ENCODE measurements around the gene HEG1. TPM values are rescaled to one million over a fixed set of nuclear protein-coding genes. Genes with fewer than 3 reads are reported as not detected.

The HEG1 gene
- total RNA-seq, 1 donor from 2014 or later: 22.0 TPM

Small RNA genes lying within 50 kb of the gene (small RNA-seq; reads per million reads assigned to genes)
- not detected for gene RNA5SP137 (ENCODE audit: low replicate concordance)

Other genes with a start within 250 kb of the HEG1 start
- 74.8 TPM for gene ITGB5, start 168.6 kb downstream of the HEG1 start, total RNA-seq
- not detected for gene MUC13, start 121.2 kb downstream of the HEG1 start, total RNA-seq
- gene SLC12A8, start 156.8 kb upstream of the HEG1 start, total RNA-seq: 4.3 TPM